Measurements from ENCODE around the gene OTOP2. TPM values are rescaled to one million over a fixed set of nuclear protein-coding genes. Genes with fewer than 3 reads are reported as not detected.

OTOP2 gene
- total RNA-seq, 4 donors from 2014 or later: 3.4 to 99.1 (median 62.6) TPM

- peaks cover 0 to 11% (median 9%) of the 10 kb centered on the region in 4 donors for H3K4me1 ChIP-seq
- no peak for DNase-seq
- intact Hi-C loops (cut with DNase I; ENCODE audit: low total_unique reads): no loop called here
- no peak overlapping the region for H3K4me3 ChIP-seq
- 78 to 82% methylated on average over 7 to 8 of the region's 8 CpGs for WGBS, 2 donors (ENCODE audit: low coverage in 1 of 2)
- H3K9me3 ChIP-seq: no peaks in the 10 kb centered on the region
- TF ChIP-seq CTCF (IDR thresholded peaks at IDR 0.05): no peak
- no peak for TF ChIP-seq POLR2A (IDR thresholded peaks at IDR 0.05)
- TF ChIP-seq EP300 (IDR thresholded peaks at IDR 0.05; ENCODE audit: low read depth): no peak
- TF ChIP-seq POLR2AphosphoS5 (IDR thresholded peaks at IDR 0.05): no peak
- no peak overlapping the region for H3K27ac ChIP-seq
- H3K36me3 ChIP-seq: no peaks in the 10 kb centered on the region
- in situ Hi-C loops (cut with MboI; ENCODE audit: low pct_ligation_motif_present in 1 of 4, low pct_unique_long_range_greater_than_20kb in 1 of 4, low sequenced_read_pairs in 3 of 4): no loop called here
- peaks cover 95% of the 10 kb centered on the region for H3K27me3 ChIP-seq
Observed at GRCh38 chr17:74938194-74938950, 14.3 kb downstream of the OTOP2 start.

GRCh38 chr17:74939534-74939933 lies 15.5 kb downstream of the OTOP2 start:
- peaks cover 88% of the 10 kb centered on the region for H3K27me3 ChIP-seq
- in situ Hi-C loops (cut with MboI; ENCODE audit: low pct_ligation_motif_present in 1 of 4, low pct_unique_long_range_greater_than_20kb in 1 of 4, low sequenced_read_pairs in 3 of 4): no loop called here

GRCh38 chr17:74941128-74941725 lies 17.2 kb downstream of the OTOP2 start:
- H3K27ac ChIP-seq: no peak overlapping the region
- 76% methylated on average over 21 of the region's 21 CpGs; no CpG with 5 or more reads in 1 of the 2 donors for WGBS, 2 donors (ENCODE audit: low coverage in 1 of 2)

More at GRCh38 chr17:74939534-74939933, 15.5 kb downstream of the OTOP2 start:
- intact Hi-C loops (cut with DNase I; ENCODE audit: low total_unique reads): no loop called here
- H3K4me3 ChIP-seq: no peak overlapping the region
- 33 to 49% methylated on average over 5 to 8 of the region's 8 CpGs for WGBS, 2 donors (ENCODE audit: low coverage in 1 of 2)
- no peak for DNase-seq
- H3K27ac ChIP-seq: no peak overlapping the region
- peaks cover 0 to 11% (median 9%) of the 10 kb centered on the region in 4 donors for H3K4me1 ChIP-seq
- H3K9me3 ChIP-seq: no peaks in the 10 kb centered on the region
- no peaks in the 10 kb centered on the region for H3K36me3 ChIP-seq
- TF ChIP-seq POLR2A (IDR thresholded peaks at IDR 0.05) (no peak), EP300 (IDR thresholded peaks at IDR 0.05; ENCODE audit: low read depth) (no peak)

GRCh38 chr17:74943808-74944522 lies 19.9 kb downstream of the OTOP2 start:
- peak; percentile 47 for DNase-seq
- Histone ChIP-seq H3K4me1 (no peaks in the 10 kb centered on the region), H3K27ac (no peak overlapping the region), H3K4me3 (no peak overlapping the region), H3K9me3 (no peaks in the 10 kb centered on the region), H3K36me3 (no peaks in the 10 kb centered on the region), H3K27me3 (peaks cover 62% of the 10 kb centered on the region)
- intact Hi-C loops (cut with DNase I; ENCODE audit: low total_unique reads) (no loop called here), in situ Hi-C loops (cut with MboI; ENCODE audit: low pct_ligation_motif_present in 1 of 4, low pct_unique_long_range_greater_than_20kb in 1 of 4, low sequenced_read_pairs in 3 of 4) (no loop called here)
- WGBS, 2 donors (ENCODE audit: low coverage in 1 of 2): 40 to 53% methylated on average over 3 to 13 of the region's 13 CpGs
- no peak for TF ChIP-seq POLR2AphosphoS5 (IDR thresholded peaks at IDR 0.05)
- TF ChIP-seq EP300 (IDR thresholded peaks at IDR 0.05; ENCODE audit: low read depth): no peak

More at GRCh38 chr17:74941128-74941725, 17.2 kb downstream of the OTOP2 start:
- Histone ChIP-seq H3K27me3 (peaks cover 86% of the 10 kb centered on the region), H3K36me3 (no peaks in the 10 kb centered on the region), H3K4me1 (peaks cover 0 to 3% (median 2%) of the 10 kb centered on the region in 4 donors), H3K9me3 (no peaks in the 10 kb centered on the region), H3K4me3 (no peak overlapping the region)
- intact Hi-C loops (cut with DNase I; ENCODE audit: low total_unique reads): no loop called here
- in situ Hi-C loops (cut with MboI; ENCODE audit: low pct_ligation_motif_present in 1 of 4, low pct_unique_long_range_greater_than_20kb in 1 of 4, low sequenced_read_pairs in 3 of 4): no loop called here
- TF ChIP-seq POLR2A (IDR thresholded peaks at IDR 0.05) (no peak), EP300 (IDR thresholded peaks at IDR 0.05; ENCODE audit: low read depth) (no peak), CTCF (IDR thresholded peaks at IDR 0.05) (no peak), POLR2AphosphoS5 (IDR thresholded peaks at IDR 0.05) (no peak)
- no peak for DNase-seq

GRCh38 chr17:74945543-74945942 lies 21.5 kb downstream of the OTOP2 start:
- in situ Hi-C loops (cut with MboI; ENCODE audit: low pct_ligation_motif_present in 1 of 4, low pct_unique_long_range_greater_than_20kb in 1 of 4, low sequenced_read_pairs in 3 of 4): no loop called here
- H3K36me3 ChIP-seq: no peaks in the 10 kb centered on the region
- WGBS, 2 donors (ENCODE audit: low coverage in 1 of 2): 38% methylated on average over 6 of the region's 6 CpGs; no CpG with 5 or more reads in 1 of the 2 donors
- no peak overlapping the region for H3K27ac ChIP-seq
- intact Hi-C loops (cut with DNase I; ENCODE audit: low total_unique reads): no loop called here
- H3K27me3 ChIP-seq: peaks cover 53% of the 10 kb centered on the region
- no peak overlapping the region for H3K4me3 ChIP-seq
- DNase-seq: no peak
- H3K9me3 ChIP-seq: no peaks in the 10 kb centered on the region
- TF ChIP-seq POLR2AphosphoS5 (IDR thresholded peaks at IDR 0.05): no peak
- TF ChIP-seq POLR2A (IDR thresholded peaks at IDR 0.05): no peak
- no peak for TF ChIP-seq CTCF (IDR thresholded peaks at IDR 0.05)
- no peak for TF ChIP-seq EP300 (IDR thresholded peaks at IDR 0.05; ENCODE audit: low read depth)
- H3K4me1 ChIP-seq: no peaks in the 10 kb centered on the region

Measured in transverse colon (tissue), 4 donors.